Chondrocyte (in vitro differentiated cells): Measurements from ENCODE around the gene ZDHHC8. TPM values are rescaled to one million over a fixed set of nuclear protein-coding genes. Genes with fewer than 3 reads are reported as not detected.

Experiments
- DNase-seq: peaks from one replicate; pipeline ENCODE4 v3.0.0; 2021; ENCODE audit warnings: mixed read lengths, low spot score
- H3K27ac Mint-ChIP-seq: one replicate; pipeline ENCODE4 v1.8.0; 2021; ENCODE audit warnings: mild to moderate bottlenecking, moderate library complexity, mixed read lengths; ENCODE audit not compliant: unreplicated experiment
- H3K27me3 Mint-ChIP-seq: 2 replicates; pipeline ENCODE4 v1.8.0; 2021; ENCODE audit warnings: low read depth, mixed read lengths
- H3K36me3 Mint-ChIP-seq: 2 replicates; pipeline ENCODE4 v1.8.0; 2021; ENCODE audit warnings: low read depth, mixed read lengths
- H3K4me1 Mint-ChIP-seq: 2 replicates; pipeline ENCODE4 v1.8.0; 2021; ENCODE audit warnings: low read depth, mild to moderate bottlenecking, mixed read lengths
- H3K4me3 Mint-ChIP-seq: one replicate; pipeline ENCODE4 v1.8.0; 2021; ENCODE audit warnings: mild to moderate bottlenecking, moderate library complexity, mixed read lengths; ENCODE audit not compliant: unreplicated experiment
- H3K9me3 Mint-ChIP-seq: 2 replicates; pipeline ENCODE4 v1.8.0; 2021; ENCODE audit warnings: low read depth, mixed read lengths
- total RNA-seq: library from RNA; stranded (reverse); gene quantifications from 3 replicates; pipeline ENCODE4 v1.2.1, GENCODE V29; 2021
- TF ChIP-seq, protein P1 (sequence below): fragments of 200-600 bp; sonication (generic); IDR thresholded peaks from 2 replicates; pipeline ENCODE4 v1.5.0; 2021; ENCODE audit warnings: antibody characterized with exemption, mild to moderate bottlenecking, moderate library complexity

The ZDHHC8 gene
- total RNA-seq, 1 donor from 2014 or later: 95.2 TPM

DNA sequence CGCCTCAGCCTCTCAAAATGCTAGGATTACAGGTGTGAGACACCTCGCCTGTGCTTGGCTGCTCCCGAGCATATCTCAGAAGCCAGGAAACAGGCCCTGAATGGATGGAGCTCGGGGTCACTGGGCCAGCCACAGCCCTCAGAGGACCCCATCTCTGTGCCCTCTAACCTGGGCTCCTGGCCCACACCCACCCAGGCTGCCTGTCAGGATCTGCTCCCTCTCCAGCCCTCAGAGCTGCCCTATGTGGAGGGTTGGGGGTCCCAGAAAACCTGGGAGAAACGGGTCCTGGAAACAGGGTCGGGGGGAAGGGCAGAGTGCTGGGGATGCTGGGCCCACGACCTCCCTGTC is 24.4 kb downstream of the ZDHHC8 start:
- Mint-ChIP-seq H3K27me3 (no peaks in the 10 kb centered on the region), H3K36me3 (no peaks in the 10 kb centered on the region), H3K27ac (no peak overlapping the region), H3K4me1 (peaks cover 12% of the 10 kb centered on the region), H3K9me3 (no peaks in the 10 kb centered on the region), H3K4me3 (no peak overlapping the region)
- DNase-seq: no peak
- TF ChIP-seq, protein P1, sequence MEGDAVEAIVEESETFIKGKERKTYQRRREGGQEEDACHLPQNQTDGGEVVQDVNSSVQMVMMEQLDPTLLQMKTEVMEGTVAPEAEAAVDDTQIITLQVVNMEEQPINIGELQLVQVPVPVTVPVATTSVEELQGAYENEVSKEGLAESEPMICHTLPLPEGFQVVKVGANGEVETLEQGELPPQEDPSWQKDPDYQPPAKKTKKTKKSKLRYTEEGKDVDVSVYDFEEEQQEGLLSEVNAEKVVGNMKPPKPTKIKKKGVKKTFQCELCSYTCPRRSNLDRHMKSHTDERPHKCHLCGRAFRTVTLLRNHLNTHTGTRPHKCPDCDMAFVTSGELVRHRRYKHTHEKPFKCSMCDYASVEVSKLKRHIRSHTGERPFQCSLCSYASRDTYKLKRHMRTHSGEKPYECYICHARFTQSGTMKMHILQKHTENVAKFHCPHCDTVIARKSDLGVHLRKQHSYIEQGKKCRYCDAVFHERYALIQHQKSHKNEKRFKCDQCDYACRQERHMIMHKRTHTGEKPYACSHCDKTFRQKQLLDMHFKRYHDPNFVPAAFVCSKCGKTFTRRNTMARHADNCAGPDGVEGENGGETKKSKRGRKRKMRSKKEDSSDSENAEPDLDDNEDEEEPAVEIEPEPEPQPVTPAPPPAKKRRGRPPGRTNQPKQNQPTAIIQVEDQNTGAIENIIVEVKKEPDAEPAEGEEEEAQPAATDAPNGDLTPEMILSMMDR: no peak

DNA sequence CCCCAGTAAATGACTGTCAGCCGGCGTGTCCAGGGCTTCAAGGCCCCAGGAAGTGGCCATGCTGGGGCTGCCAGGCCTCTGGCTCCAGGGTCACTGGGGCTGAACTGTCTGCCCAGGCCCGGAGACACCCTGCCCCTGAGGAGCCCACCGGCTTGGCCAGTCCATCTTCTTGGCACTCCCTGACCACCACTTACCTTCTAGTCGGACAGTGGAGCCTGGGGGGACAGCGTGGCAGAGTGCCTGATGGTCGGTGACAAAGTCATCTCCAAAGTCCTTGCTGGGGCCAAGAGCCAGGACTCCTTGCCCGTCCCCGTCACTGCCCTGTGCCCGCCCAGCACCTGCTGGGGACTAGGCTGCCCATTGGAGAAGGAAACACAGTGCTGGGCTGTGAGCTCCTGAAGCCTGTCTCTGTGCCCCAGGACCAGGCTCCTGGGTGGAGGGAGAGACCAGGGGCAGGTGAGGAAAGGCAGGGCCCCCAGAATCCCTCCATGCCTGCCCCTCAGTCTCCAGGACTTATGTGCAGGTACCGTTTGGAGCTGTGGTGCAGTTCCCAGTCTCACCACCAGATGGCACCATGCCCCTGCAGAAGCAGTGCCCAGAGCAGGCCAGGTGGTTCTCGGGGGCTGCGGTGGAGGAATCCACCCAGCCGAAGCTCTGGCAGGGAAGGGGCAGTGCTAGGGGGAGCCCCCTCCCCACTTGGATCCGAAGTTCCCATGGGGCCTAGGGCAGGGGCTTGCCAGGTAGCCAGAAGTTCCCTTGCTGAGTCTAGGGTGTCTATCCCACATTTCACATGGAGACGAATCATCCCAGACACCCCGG is 25.2 kb downstream of the ZDHHC8 start:
- H3K27ac Mint-ChIP-seq: no peak overlapping the region
- H3K27me3 Mint-ChIP-seq: no peaks in the 10 kb centered on the region
- DNase-seq: no peak
- TF ChIP-seq, protein P1: peak; percentile 97
- no peak overlapping the region for H3K4me3 Mint-ChIP-seq
- no peaks in the 10 kb centered on the region for H3K9me3 Mint-ChIP-seq
- no peaks in the 10 kb centered on the region for H3K36me3 Mint-ChIP-seq
- peaks cover 12% of the 10 kb centered on the region for H3K4me1 Mint-ChIP-seq

GRCh38 chr22:20157430-20158183 is 26.0 kb downstream of the ZDHHC8 start:
- H3K27ac Mint-ChIP-seq: no peak overlapping the region

GRCh38 chr22:20158391-20159036 is 26.9 kb downstream of the ZDHHC8 start:
- H3K27ac Mint-ChIP-seq: no peak overlapping the region

More at GRCh38 chr22:20157430-20158183, 26.0 kb downstream of the ZDHHC8 start:
- H3K4me3 Mint-ChIP-seq: no peak overlapping the region
- peaks cover 12% of the 10 kb centered on the region for H3K4me1 Mint-ChIP-seq
- H3K36me3 Mint-ChIP-seq: no peaks in the 10 kb centered on the region
- no peaks in the 10 kb centered on the region for H3K27me3 Mint-ChIP-seq
- TF ChIP-seq, protein P1: no peak
- H3K9me3 Mint-ChIP-seq: no peaks in the 10 kb centered on the region
- DNase-seq: no peak

More at GRCh38 chr22:20158391-20159036, 26.9 kb downstream of the ZDHHC8 start:
- no peaks in the 10 kb centered on the region for H3K9me3 Mint-ChIP-seq
- no peak overlapping the region for H3K4me3 Mint-ChIP-seq
- no peaks in the 10 kb centered on the region for H3K27me3 Mint-ChIP-seq
- no peak for DNase-seq
- H3K4me1 Mint-ChIP-seq: peaks cover 11% of the 10 kb centered on the region
- no peaks in the 10 kb centered on the region for H3K36me3 Mint-ChIP-seq
- TF ChIP-seq, protein P1: no peak
